Urinary bladder (tissue), 4 donors: ENCODE measurements around the gene NDRG3. TPM values are rescaled to one million over a fixed set of nuclear protein-coding genes. Genes with fewer than 3 reads are reported as not detected.

Experiments used
- DNase-seq: peaks from one replicate; pipeline ENCODE4 v3.0.0-alpha.2; 2015; ENCODE audit errors: extremely low spot score
- H3K27ac ChIP-seq: one replicate; pipeline ENCODE4 v1.5.1; 2013; ENCODE audit warnings: low read depth, mild to moderate bottlenecking, moderate library complexity
- H3K36me3 ChIP-seq: one replicate; pipeline ENCODE4 v1.6.1; 2013; ENCODE audit warnings: mild to moderate bottlenecking, moderate library complexity; ENCODE audit not compliant: insufficient read depth
- H3K4me1 ChIP-seq: one replicate; pipeline ENCODE4 v1.6.1; 2013; ENCODE audit warnings: mild to moderate bottlenecking, moderate library complexity; ENCODE audit not compliant: insufficient read depth
- H3K4me3 ChIP-seq: one replicate; pipeline ENCODE4 v1.5.1; 2013; ENCODE audit warnings: low read depth, low read length
- WGBS: extraction: QIAGEN DNeasy Blood & Tissue Kit; methylation state at CpG from one replicate; pipeline ENCODE4 v1.1.7; 2013; 5-methylcytosine and 5-hydroxymethylcytosine counted together
- polyA plus RNA-seq: library from polyadenylated mRNA; stranded (reverse); fragments of 200-250 nt; gene quantifications from one replicate; pipeline ENCODE4 v1.2.3, GENCODE V29; 2013
- total RNA-seq: library from RNA; depleted of rRNA; stranded (reverse); fragments of >200 nt; gene quantifications from one replicate; pipeline ENCODE4 v1.2.3, GENCODE V29; 2014
- donor health status: healthy with polysubstance abuse.
- donor health status: healthy.

The NDRG3 gene
- 26.9 TPM for total RNA-seq
- polyA plus RNA-seq, result 21.7 TPM

GRCh38 chr20:36745927-36746659, at the start of gene NDRG3:
TSS of gene NDRG3 (minus strand) at chr20:36746090. CDS start at chr20:36721735, 24,355 bp downstream.
- no peak within 1 kb of the TSS for H3K27ac ChIP-seq
- H3K4me3 ChIP-seq, result peak within 1 kb of the TSS; percentile 77
- WGBS, result 2% methylated on average over 63 of the region's 63 CpGs
- DNase-seq, result peak; percentile 88
- H3K36me3 ChIP-seq, result no peaks in the 10 kb centered on the region
- no peaks in the 10 kb centered on the region for H3K4me1 ChIP-seq

GRCh38 chr20:36794116-36794474, 48.2 kb upstream of the NDRG3 start:
- Histone ChIP-seq H3K36me3 (peaks cover 4% of the 10 kb centered on the region), H3K27ac (no peak overlapping the region), H3K4me1 (no peaks in the 10 kb centered on the region), H3K4me3 (no peak overlapping the region)
- WGBS, result 91% methylated on average over 20 of the region's 20 CpGs
- no peak for DNase-seq

- DNase-seq, result no peak
- Histone ChIP-seq H3K36me3 (peaks cover 4% of the 10 kb centered on the region), H3K27ac (no peak overlapping the region), H3K4me1 (no peaks in the 10 kb centered on the region), H3K4me3 (no peak overlapping the region)
- WGBS, result 94% methylated on average over 36 of the region's 36 CpGs
These were observed 47.6 kb upstream of the NDRG3 start for GRCh38 chr20:36793294-36794115.

GRCh38 chr20:36792422-36792821, 46.5 kb upstream of the NDRG3 start:
- no peaks in the 10 kb centered on the region for H3K4me1 ChIP-seq
- no peak overlapping the region for H3K27ac ChIP-seq
- 73% methylated on average over 3 of the region's 3 CpGs for WGBS
- no peak for DNase-seq
- peaks cover 2% of the 10 kb centered on the region for H3K36me3 ChIP-seq
- no peak overlapping the region for H3K4me3 ChIP-seq

GRCh38 chr20:36791862-36792261, 46.0 kb upstream of the NDRG3 start:
- no peak for DNase-seq
- Histone ChIP-seq H3K4me1 (no peaks in the 10 kb centered on the region), H3K27ac (no peak overlapping the region), H3K4me3 (no peak overlapping the region), H3K36me3 (no peaks in the 10 kb centered on the region)
- WGBS, result 92% methylated on average over 5 of the region's 5 CpGs

GRCh38 chr20:36786663-36787062, 40.8 kb upstream of the NDRG3 start:
- Histone ChIP-seq H3K36me3 (no peaks in the 10 kb centered on the region), H3K27ac (no peak overlapping the region), H3K4me3 (no peak overlapping the region), H3K4me1 (no peaks in the 10 kb centered on the region)
- 80% methylated on average over 5 of the region's 5 CpGs for WGBS
- DNase-seq, result no peak

- H3K27ac ChIP-seq, result no peak overlapping the region
- no peaks in the 10 kb centered on the region for H3K4me1 ChIP-seq
- no peak overlapping the region for H3K4me3 ChIP-seq
- 89% methylated on average over 13 of the region's 13 CpGs for WGBS
- DNase-seq, result no peak
- no peaks in the 10 kb centered on the region for H3K36me3 ChIP-seq
These were observed 40.4 kb upstream of the NDRG3 start for GRCh38 chr20:36786246-36786645.

GRCh38 chr20:36785308-36785707, 39.4 kb upstream of the NDRG3 start:
- no peak overlapping the region for H3K4me3 ChIP-seq
- DNase-seq, result no peak
- 64% methylated on average over 2 of the region's 2 CpGs for WGBS
- H3K36me3 ChIP-seq, result no peaks in the 10 kb centered on the region
- H3K4me1 ChIP-seq, result no peaks in the 10 kb centered on the region
- no peak overlapping the region for H3K27ac ChIP-seq

- H3K4me1 ChIP-seq, result no peaks in the 10 kb centered on the region
- H3K36me3 ChIP-seq, result no peaks in the 10 kb centered on the region
- H3K27ac ChIP-seq, result no peak overlapping the region
- no peak for DNase-seq
- no peak overlapping the region for H3K4me3 ChIP-seq
- WGBS, result 60% methylated on average over 9 of the region's 9 CpGs
These were observed 39.0 kb upstream of the NDRG3 start for GRCh38 chr20:36784900-36785299.

- Histone ChIP-seq H3K36me3 (no peaks in the 10 kb centered on the region), H3K4me3 (no peak overlapping the region), H3K27ac (no peak overlapping the region), H3K4me1 (no peaks in the 10 kb centered on the region)
- WGBS, result 97% methylated on average over 7 of the region's 7 CpGs
- no peak for DNase-seq
These were observed 38.2 kb upstream of the NDRG3 start for GRCh38 chr20:36784116-36784515.

GRCh38 chr20:36779656-36780025, 33.8 kb upstream of the NDRG3 start:
- Histone ChIP-seq H3K27ac (no peak overlapping the region), H3K36me3 (no peaks in the 10 kb centered on the region), H3K4me1 (no peaks in the 10 kb centered on the region), H3K4me3 (no peak overlapping the region)
- no peak for DNase-seq
- 73% methylated on average over 6 of the region's 6 CpGs for WGBS

GRCh38 chr20:36778831-36779655, 33.2 kb upstream of the NDRG3 start:
- no peak overlapping the region for H3K4me3 ChIP-seq
- no peak for DNase-seq
- 67% methylated on average over 3 of the region's 3 CpGs for WGBS
- no peaks in the 10 kb centered on the region for H3K4me1 ChIP-seq
- no peak overlapping the region for H3K27ac ChIP-seq
- H3K36me3 ChIP-seq, result no peaks in the 10 kb centered on the region

GRCh38 chr20:36777576-36777975, 31.7 kb upstream of the NDRG3 start:
- DNase-seq, result no peak
- H3K4me3 ChIP-seq, result no peak overlapping the region
- no peaks in the 10 kb centered on the region for H3K4me1 ChIP-seq
- 38% methylated on average over 3 of the region's 3 CpGs for WGBS
- no peak overlapping the region for H3K27ac ChIP-seq
- H3K36me3 ChIP-seq, result no peaks in the 10 kb centered on the region
